ENCODE data around the gene ZDHHC4.

DNA sequence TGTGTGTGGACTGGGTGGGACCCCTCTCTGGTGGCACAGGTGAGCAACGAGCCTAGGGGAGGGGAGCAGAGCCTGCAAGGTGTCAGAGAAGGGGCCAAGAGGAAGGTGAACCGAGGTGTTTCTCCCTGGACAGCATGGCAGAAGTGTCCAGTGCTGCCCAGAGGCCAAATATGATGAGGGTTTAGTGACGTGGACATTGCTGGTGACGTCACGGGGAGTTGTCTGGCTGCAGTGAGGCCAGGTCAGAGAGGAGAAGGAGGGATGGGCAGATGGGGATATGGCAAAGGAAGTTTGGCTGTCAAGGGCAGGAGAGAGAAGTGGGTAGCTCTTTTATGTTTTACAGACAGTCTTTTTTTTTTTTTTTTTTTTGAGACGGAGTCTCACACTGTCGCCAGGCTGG is 35.6 kb downstream of the ZDHHC4 start:
- TF ChIP-seq, protein P1, sequence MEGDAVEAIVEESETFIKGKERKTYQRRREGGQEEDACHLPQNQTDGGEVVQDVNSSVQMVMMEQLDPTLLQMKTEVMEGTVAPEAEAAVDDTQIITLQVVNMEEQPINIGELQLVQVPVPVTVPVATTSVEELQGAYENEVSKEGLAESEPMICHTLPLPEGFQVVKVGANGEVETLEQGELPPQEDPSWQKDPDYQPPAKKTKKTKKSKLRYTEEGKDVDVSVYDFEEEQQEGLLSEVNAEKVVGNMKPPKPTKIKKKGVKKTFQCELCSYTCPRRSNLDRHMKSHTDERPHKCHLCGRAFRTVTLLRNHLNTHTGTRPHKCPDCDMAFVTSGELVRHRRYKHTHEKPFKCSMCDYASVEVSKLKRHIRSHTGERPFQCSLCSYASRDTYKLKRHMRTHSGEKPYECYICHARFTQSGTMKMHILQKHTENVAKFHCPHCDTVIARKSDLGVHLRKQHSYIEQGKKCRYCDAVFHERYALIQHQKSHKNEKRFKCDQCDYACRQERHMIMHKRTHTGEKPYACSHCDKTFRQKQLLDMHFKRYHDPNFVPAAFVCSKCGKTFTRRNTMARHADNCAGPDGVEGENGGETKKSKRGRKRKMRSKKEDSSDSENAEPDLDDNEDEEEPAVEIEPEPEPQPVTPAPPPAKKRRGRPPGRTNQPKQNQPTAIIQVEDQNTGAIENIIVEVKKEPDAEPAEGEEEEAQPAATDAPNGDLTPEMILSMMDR (IDR thresholded peaks at IDR 0.05): no peak
- no peak for TF ChIP-seq EP300 (IDR thresholded peaks at IDR 0.05)
